Occipital lobe (tissue), 2 donors: ENCODE results near the gene PDE11A. TPM values are rescaled to one million over a fixed set of nuclear protein-coding genes. Genes with fewer than 3 reads are reported as not detected.

ENCODE experiments used
- DNase-seq: peaks from one replicate; lab custom pipeline; 2025; lab: John Stamatoyannopoulos, UW
- total RNA-seq: library from RNA; depleted of rRNA; stranded (reverse); fragments of >200 nt; gene quantifications from one replicate; pipeline ENCODE4 v1.2.3, GENCODE V29; 2014

PDE11A gene
- total RNA-seq, 1 donor from 2014 or later = 1.7 TPM

DNA sequence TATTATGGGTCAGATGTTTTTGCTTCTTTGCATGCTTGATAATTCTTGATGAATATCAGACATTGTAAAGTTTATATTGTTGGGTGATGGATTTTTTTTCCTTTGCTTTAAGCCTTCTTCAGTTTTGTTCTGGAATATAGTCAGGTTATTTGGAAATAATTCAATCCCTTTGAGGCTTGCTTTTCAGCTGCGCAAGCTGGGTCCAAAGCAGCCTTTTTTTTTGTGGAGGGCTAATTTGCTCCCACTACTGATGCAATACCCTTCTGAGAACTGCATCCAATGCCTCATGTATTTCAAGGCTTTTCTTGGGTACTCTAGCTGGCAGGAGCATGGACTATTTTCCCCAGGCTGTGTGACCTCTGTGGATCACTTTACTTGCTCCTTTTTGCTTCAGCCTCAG lies 434.1 kb downstream of the PDE11A start:
- DNase-seq = no peak

DNA sequence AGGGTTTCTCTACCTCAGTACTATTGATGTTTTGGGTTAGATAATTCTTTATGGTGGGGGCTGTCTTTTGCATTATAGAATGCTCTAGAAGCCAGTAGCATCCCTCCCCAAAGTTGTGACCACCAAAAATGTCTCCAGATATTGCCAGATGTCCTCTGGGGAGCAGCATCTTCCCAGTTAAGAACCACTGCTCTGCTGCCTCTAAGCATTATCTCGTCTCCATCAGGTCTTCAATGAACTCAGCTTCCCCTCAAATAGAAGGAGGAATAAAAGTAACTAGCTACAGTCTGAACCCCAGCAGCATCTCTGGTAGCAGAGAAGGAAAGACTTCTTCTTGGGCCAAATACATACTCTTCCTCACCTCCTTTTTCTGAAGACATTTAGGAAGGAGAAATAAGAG lies 435.9 kb downstream of the PDE11A start:
- DNase-seq = no peak

DNA sequence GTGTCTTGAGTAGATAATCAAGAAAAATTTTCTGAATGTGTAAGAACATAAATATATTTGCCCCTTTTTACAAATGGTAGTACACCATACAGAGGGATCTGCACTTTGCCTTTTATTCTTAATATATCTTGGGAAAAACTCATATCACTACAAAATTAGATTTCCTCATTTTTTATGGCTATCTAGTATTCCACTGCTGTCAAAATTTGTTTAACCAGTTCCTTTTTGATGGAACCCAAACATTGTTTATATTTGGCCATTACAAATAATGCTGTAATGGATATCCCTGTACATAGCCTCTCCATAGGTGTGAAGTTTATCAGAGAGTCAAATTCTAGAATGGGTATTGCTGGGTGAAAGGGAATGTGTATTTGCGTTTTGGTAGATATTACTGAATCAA lies 436.9 kb downstream of the PDE11A start:
- no peak for DNase-seq

DNA sequence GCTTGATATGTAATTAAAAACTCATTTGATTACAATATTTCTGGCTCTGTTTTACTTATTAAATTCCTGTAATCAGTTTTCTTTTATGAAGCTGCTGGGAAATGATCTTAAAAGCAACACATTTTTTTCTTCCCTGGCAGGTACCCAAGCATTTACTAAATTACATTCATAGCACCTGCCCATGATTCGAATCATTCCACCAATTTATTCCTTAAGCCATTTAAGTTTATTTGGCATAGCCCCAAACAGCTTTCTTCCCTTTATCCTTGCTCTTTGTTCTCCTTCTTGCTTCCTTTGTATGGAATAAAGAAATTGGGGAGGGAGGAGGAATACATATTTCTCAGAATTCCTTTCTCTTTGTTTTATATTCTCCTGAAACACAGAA lies 438.7 kb downstream of the PDE11A start:
- no peak for DNase-seq

DNA sequence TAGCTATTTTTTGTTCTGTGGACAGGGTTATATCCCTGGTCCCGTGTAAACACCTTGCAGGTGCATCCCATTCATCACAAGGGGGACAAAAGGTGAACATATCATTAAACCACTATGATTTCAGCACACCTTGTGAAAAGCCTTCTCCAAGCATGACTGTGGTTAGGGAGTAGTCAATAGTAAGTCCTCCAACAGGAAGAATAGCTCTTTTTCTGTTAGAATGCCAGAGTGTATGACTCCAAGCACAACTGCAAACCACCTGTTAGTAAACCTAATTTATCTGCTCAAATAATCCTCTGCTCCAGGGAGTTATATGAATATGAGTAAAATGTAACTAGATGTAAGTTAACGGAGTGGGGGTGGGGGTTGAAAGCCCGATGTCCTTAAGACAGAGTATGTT lies 439.5 kb downstream of the PDE11A start:
- DNase-seq = no peak

DNA sequence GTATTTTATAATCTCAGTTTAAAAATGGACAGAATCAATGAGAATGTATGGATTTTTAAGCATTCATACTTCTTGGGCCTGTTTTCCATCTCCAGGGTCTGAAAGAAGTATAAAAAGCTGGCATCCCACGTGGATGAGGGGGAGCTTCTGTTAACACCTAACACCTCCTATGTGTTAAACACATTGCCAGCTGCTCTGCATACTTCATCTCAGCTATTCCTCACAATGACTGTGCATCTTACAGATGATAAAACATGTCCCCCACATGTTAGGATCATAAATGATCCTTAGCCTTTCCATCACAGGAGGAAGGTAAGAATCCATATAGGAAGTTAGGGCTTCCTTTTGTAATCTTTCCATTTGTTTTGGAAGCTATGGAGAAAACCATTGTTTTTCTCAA lies 440.9 kb downstream of the PDE11A start:
- no peak for DNase-seq

DNA sequence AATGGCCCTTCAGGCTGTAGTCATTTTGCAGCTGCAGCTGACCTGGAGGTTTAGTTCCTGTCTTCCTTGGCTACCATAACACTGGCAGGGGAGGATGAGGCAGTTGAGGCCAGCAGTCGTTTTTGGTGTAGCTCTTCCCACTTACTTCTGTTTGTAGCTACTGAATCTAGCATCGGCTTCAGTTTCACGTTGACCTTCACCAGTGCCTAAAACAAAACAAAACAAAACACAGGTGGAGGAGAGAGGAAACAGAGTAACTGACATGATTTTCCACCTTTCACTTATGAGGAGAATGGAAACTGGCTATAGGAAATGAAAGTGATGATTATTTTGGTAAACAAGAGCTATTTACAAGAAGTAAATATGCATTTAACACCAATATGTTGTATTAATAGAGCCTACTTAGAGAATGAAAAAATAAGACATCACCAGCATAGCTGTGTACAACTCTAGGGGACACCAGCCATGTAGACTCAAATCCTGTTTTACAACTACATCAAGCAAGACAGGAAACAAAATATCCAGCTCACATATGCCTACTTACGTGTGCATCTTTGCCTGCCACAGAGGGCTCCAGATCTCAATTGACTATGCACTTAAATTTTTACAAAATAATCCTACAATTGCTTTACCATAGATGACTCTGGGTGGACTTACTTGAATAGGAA lies 443.1 kb downstream of the PDE11A start:
- no peak for DNase-seq

DNA sequence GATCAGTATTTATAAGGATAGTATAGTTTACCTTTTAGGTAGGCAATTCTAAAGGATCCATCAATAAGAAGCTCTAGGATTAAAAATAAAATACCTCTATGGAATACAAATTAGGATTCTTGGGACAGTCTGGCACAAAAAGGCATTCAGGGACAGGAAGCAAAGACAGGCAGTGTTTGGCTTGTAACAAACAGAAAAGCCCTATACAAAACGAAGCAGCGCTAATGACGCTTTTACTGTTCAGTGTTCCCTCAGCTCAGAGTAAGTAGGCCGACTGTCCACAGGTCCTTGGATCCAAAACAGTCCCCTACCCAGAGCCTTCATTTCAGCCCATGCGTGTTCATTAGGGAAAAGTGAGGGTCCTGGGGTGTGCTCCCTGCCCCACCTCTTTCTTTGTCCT lies 443.7 kb downstream of the PDE11A start:
- no peak for DNase-seq

DNA sequence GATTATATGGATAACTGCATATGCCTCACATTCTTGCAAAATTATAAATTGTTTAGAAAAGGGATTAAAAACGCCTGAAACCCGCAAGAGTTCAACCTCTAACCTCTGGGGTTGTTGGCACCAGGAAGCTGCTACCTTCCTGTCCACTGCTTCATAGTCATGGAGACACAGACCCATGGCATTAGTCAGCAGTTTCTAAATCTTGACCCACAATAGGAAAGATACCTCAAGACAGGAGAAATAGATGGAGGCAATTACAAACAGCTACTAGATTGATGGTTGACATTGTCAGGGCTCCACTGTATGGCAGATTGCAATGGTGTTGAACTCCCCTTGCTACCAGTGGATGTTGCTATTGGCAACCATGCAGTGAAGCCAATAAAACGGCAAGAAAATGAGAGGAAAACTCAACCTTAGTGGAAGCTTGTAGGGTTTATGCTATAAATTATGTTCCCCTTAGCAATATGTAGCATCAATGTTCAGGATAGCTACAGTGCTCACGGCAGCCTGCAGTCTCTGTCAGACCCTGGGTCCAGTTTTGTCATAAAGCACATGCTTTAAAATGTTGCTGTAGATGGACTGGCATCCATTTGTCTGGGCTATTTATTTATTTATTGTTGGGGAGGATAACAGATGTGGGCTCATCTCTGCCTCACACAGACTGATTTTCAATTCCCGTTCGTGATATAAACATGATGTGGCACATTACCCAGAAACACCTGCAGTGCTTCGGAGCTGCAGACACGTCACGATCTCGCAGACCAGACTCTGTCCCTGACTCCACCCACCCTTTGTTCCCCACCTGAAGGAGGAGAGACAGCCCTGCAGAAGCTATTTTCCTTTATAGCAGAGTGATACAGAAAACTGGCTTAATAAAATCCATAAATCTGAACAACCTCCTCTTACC lies 446.6 kb downstream of the PDE11A start:
- no peak for DNase-seq

DNA sequence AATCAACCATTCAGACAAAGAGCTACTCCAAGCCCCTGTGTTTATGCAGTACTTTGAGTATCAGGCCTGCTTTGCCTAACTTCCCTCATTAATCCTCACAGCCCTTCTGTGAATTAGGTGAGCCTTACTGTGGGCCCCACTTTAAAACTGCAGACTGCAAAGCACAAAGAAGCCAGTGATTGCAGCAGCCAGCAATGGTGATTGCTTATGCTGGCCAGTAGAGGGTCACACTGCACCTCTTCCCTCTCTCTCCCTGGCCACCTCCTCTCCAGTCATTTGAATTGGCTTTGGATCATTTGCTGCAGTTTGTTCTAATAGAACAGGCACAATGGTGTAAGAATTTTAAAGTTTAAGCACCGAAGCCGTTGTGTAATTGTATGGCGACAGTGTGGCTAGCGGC lies 450.1 kb downstream of the PDE11A start:
- no peak for DNase-seq

DNA sequence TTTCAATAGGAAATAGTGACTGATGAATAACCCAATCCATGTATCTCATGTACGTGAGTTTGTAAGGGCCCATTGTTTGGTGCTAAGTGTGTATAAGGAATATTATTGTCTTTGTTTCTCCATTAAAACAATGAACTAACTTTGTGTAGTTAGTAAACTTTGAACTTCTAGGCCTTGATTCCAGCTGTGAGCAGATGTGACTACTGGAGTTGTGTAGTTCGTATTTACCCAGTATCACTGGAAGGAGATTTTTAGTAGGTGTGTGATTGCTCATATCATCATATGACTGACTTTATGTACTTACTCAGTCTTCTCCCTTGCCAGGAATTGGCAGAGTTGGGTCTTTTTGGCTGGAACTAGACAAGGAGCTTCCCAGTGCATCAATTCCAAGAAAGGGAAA lies 452.6 kb downstream of the PDE11A start:
- no peak for DNase-seq

DNA sequence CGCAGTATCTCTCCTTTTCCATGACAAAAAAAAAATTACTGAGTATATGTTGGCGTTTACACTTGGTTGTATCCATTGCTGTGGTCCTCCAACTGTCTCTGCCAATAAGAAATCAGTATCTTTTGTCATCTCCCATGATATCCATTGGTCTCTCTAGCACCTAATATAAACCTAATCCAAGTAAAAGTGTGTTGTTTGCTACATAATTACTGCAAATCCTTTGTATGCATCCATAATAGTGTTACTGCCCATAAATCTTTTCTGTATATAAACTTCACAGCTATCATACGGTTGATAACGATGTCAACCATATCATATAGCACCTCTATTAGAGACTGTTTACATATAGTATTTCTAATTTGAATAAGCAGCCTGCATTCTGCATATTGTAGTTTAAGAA lies 453.1 kb downstream of the PDE11A start:
- no peak for DNase-seq

DNA sequence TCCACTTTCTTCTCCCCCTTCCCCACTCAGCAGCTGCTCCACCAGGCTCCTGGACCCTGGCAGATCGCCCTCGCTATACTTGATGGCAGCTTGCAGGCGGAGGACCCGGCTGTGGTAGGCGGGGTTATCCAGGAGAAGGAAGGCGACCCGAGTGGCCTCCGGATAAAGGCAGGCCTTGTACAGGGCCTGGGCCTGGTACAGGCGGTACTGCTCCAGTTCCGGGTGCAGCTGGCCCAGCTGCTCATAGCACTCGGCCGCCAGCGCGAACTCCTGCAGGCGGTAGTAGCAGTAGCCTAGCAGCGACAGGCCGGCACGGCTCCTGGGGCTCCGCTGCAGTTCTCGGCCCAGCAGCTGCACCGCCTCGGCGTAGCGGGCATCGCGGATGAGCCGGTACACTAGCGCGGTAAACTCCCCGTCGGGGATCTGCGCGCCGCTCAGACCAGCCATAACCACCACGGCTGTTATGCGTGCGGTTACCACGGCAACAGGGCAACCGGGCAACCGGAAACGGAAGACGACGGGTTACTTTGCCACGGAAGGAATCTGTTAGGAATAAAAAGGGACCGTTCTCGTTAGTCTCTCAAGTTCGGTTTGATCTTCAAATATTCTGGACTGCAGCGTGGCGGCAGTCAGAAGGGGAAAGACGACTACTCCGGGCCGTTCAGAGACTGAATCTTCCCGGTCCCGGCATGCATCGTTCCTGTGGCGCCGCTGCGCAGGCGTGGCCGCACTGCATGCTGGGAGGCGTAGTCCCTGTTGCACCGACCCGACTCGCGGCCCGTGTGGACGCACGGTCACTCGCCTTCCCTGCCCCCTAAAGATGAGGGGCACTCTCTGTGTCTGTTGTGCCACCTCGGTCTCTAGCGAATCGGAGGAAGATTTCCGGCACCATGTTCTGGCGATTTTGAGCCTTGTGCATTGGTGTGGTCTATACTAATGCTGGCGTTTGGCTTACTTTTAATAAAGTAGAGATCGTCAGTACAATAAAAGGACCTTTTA lies 454.0 kb downstream of the PDE11A start:
- DNase-seq = peak; percentile 85

DNA sequence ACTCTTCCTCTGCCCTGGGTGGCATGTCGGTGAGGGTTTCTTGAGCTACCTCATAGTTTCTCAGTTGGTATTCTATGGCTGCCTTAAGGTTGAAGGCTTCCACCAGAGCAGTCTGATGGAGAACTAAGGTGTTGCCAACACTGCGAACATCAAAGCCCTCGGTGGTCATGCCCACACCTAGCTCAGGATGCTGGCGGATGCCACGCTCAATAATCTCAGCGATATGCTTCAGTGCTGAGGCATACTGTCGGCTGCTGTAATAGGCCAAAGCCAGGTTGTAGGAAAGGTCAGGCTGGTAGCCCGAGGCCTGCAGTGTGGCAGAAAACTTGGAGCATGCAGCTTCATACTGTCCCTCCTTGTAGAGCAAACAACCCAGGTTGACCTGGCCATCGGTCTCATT lies 454.7 kb downstream of the PDE11A start:
- DNase-seq = no peak

DNA sequence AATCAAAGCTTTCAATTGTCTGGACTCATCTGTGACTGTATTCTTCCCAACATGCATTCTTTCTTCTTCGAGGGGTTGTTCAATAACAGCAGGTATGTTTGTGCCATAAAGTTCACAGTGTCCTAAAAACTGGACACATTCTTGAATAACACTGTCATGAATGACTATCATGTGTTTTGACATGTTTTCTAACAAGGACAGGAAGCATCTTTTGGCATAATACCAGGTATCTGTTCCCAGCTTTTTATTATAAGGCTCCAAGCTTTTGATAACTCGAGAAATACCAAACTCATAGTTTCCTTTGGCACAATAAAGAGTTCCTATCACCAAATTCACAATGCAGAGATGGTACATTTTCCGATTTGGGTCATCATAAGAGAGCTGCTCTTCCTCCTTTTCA lies 455.8 kb downstream of the PDE11A start:
- DNase-seq = no peak

DNA sequence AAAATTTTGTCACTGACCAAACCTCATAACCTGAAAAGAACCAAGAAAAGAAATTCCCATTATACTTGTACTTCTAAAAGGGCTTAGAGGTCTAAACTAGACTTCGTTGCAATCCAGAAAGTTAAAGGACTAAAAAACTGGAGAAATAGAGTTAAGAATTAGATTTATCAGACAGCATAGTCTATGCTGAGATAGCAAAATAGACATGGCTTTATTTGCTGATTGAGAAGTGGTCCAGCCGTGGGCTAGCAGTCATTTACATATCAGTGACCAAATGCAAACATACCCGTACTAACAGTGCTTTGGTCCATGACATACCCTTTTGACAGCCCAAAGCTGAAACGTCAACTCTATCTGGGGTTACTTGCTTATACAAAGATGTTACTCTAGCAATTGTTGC lies 456.5 kb downstream of the PDE11A start:
- no peak for DNase-seq

DNA sequence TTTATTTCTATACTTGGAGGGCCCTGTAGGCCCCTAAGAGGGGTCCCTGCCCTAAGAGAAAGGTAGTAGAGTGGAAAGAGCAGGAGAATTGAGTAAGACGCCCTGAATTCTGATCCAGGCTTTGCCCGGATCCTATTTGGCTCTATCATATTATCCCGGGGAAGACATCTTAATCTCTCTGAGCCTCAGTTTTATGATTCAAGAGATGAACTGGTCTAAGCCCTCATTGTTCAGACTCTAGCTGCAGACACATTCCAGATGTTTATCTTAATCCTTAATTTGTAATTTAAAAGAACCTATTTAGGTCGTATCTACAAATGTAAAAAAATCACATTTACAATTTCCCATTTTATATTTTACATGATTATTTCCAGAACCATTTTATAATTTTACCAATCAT lies 459.9 kb downstream of the PDE11A start:
- no peak for DNase-seq

DNA sequence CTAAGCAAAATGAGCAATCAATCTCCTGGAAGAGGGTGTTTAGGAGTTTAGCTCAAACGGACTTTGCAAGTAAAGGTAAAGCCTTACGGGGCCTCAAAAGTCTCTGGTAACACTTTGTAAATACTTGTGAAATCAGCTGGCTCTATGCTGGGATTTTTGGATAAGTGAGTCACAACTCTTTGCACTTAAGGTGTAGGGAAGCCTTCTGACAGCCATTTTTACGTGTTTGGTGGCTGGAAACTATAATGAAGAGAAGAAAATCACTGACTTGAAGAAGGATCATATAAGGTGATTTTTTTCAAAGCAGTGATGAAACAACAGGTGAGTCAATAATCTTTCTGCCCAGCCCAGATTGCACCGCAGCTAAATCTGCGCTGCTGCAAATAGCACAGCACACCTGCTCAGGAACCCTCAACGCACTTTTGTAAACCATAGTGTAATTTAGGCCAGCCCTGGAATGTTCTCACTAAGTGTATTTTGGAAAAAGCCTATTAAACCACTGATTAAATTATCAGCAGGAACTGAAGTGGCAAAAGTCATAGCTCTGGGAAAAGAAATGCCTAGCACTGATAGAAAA lies 461.2 kb downstream of the PDE11A start:
- no peak for DNase-seq

DNA sequence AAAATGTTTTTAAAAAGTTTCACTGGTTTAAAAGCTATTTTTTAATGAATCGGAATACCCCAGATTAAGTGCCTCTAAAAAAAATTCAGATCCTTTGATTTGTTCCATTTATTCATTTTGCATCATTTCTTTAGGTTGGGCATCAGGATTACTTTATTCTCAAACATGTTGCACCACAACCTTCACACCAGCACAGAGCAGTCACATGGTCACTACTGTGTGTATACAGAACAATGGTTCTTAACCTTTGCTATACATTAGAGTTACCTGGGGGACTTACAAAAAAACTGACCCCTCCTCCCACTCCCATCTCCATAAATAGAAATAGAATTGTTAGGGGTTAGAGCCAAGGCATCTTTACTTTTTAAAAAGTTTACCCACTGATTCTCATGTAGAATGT lies 461.8 kb downstream of the PDE11A start:
- no peak for DNase-seq

DNA sequence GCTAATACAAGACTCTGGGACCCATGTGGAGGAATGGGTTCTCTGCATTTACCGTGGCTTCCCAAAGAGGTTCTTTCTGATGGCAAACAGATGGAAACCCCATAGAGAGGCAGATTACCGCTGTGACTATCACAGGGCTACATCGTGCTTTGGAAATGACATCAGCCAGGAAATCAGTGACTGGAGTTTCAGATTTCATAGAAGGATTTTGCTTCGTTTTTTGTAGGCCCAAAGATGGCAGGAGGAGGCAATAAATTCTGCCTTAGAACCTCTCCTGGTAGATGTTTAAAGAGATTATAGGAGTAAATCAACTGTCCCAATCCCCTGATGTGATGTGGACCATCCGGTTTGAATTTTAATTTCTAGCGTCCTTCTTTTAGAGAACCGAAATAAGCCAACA lies 465.9 kb downstream of the PDE11A start:
- no peak for DNase-seq

DNA sequence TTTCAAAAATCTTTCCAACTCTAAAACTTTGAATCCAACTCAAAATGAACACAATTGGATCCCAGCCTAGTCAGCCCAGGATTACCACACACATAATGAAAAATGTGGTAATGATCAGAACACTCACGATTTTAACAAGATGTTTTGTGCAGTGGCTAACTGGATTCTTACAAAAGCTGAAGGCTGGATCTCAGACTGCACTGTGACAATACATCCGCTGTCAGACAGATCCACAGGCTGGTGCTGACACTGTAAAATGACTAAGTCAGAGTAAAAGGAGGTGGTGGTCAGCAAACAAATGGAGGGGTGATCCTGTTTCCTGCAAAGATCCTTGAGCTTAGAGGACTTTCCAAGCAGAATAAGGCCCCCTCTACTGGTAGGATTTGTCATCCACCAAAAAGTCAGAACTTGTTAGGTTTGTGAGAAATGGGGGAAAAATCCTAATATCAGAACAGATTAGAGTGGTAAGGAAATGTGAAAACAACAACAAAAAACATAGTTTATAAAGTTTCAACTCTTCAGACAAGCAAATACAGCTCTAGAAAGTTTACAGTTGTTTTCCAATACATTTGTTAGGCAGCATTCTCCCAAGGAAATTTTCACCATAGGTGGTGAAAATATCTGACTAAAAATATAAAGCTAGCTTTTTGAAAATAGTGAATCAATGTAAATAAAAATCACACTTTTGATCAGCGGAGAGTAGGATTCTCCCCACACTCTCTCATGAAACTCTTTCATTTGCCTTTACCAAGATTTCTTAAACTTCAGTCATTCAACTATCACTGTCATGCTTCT lies 468.1 kb downstream of the PDE11A start:
- DNase-seq = no peak
